ENCODE results near the gene LPCAT3.
A peak's percentile ranks its signal among the peaks of the same experiment; 100 is the strongest.

Gene LPCAT3

GRCh38 chr12:6963791-6964413, 54.4 kb downstream of the LPCAT3 start:
- H3K4me3 ChIP-seq (ENCODE audit: low read length in 2 of 2): no peak overlapping the region
- no CpG with 5 or more reads among the region's 17 CpGs for WGBS, 2 donors (ENCODE audit: extremely low coverage in 2 of 2, insufficient read length in 2 of 2, insufficient replicate concordance in 1 of 2)

GRCh38 chr12:6963016-6963731, 55.1 kb downstream of the LPCAT3 start:
- Histone ChIP-seq H3K79me1 (ENCODE audit: low read depth, low read length) (no peaks in the 10 kb centered on the region), H3K23ac (ENCODE audit: low read depth, low read length, poor library complexity) (peak overlapping the region; percentile 70), H2BK12ac (ENCODE audit: low read length) (peak overlapping the region; percentile 90), H2BK5ac (ENCODE audit: low read length) (peak overlapping the region; percentile 67), H4K8ac (ENCODE audit: low read depth, low read length) (no peak overlapping the region), H2AFZ (ENCODE audit: low read length) (peak overlapping the region; percentile 86), H3K4ac (ENCODE audit: low read length) (peak overlapping the region; percentile 77), H2BK15ac (ENCODE audit: low read length) (peak overlapping the region; percentile 98), H3K9ac (ENCODE audit: low read depth, low read length, poor library complexity) (peak overlapping the region; percentile 31), H3K36me3 (replicated peaks in 1 of 2; ENCODE audit: control insufficient read depth in 2 of 2, insufficient read depth in 2 of 2, low read length in 2 of 2) (peaks cover 22 to 41% of the 10 kb centered on the region in 2 donors), H2AK5ac (ENCODE audit: low read depth, low read length) (peak overlapping the region; percentile 98), H3K27ac (replicated peaks; ENCODE audit: low read length) (no peak overlapping the region), H3K4me1 (ENCODE audit: control insufficient read depth in 2 of 2, insufficient read depth in 1 of 2, low read depth in 1 of 2, low read length in 2 of 2) (peaks cover 15 to 23% of the 10 kb centered on the region in 2 donors), H3K18ac (ENCODE audit: low read length) (peak overlapping the region; percentile 99), H3K4me2 (ENCODE audit: insufficient read depth, low read length, poor library complexity, severe bottlenecking) (no peak overlapping the region), H3K14ac (ENCODE audit: low read length) (peak overlapping the region; percentile 60), H3K27me3 (ENCODE audit: control insufficient read depth in 3 of 3, insufficient read depth in 3 of 3, low read depth in 1 of 3, low read length in 3 of 3) (no peaks in the 10 kb centered on the region), H4K91ac (ENCODE audit: low read depth, low read length, poor library complexity) (peak overlapping the region; percentile 79), H3K4me3 (ENCODE audit: low read length in 2 of 2) (no peak overlapping the region), H2BK120ac (ENCODE audit: low read depth, low read length) (peak overlapping the region; percentile 83), H3K9me3 (replicated peaks in 1 of 2; ENCODE audit: control insufficient read depth in 2 of 2, insufficient read depth in 1 of 2, low read depth in 1 of 2, low read length in 2 of 2) (no peaks in the 10 kb centered on the region)
- DNase-seq (ENCODE audit: low spot score): no peak
- WGBS, 2 donors (ENCODE audit: extremely low coverage in 2 of 2, insufficient read length in 2 of 2, insufficient replicate concordance in 1 of 2): no CpG with 5 or more reads among the region's 32 CpGs

More at GRCh38 chr12:6963791-6964413, 54.4 kb downstream of the LPCAT3 start:
- Histone ChIP-seq H2AK5ac (ENCODE audit: low read depth, low read length) (no peak overlapping the region), H3K4me1 (ENCODE audit: control insufficient read depth in 2 of 2, insufficient read depth in 1 of 2, low read depth in 1 of 2, low read length in 2 of 2) (peaks cover 15 to 26% of the 10 kb centered on the region in 2 donors), H2AFZ (ENCODE audit: low read length) (peak overlapping the region; percentile 27), H3K9ac (ENCODE audit: low read depth, low read length, poor library complexity) (no peak overlapping the region), H3K27ac (replicated peaks; ENCODE audit: low read length) (no peak overlapping the region), H4K8ac (ENCODE audit: low read depth, low read length) (no peak overlapping the region), H3K27me3 (ENCODE audit: control insufficient read depth in 3 of 3, insufficient read depth in 3 of 3, low read depth in 1 of 3, low read length in 3 of 3) (no peaks in the 10 kb centered on the region), H4K91ac (ENCODE audit: low read depth, low read length, poor library complexity) (no peak overlapping the region), H3K4ac (ENCODE audit: low read length) (no peak overlapping the region), H2BK15ac (ENCODE audit: low read length) (no peak overlapping the region), H2BK5ac (ENCODE audit: low read length) (no peak overlapping the region), H3K9me3 (replicated peaks in 1 of 2; ENCODE audit: control insufficient read depth in 2 of 2, insufficient read depth in 1 of 2, low read depth in 1 of 2, low read length in 2 of 2) (no peaks in the 10 kb centered on the region), H3K23ac (ENCODE audit: low read depth, low read length, poor library complexity) (no peak overlapping the region), H3K36me3 (replicated peaks in 1 of 2; ENCODE audit: control insufficient read depth in 2 of 2, insufficient read depth in 2 of 2, low read length in 2 of 2) (peaks cover 29 to 48% of the 10 kb centered on the region in 2 donors), H2BK120ac (ENCODE audit: low read depth, low read length) (no peak overlapping the region), H3K79me1 (ENCODE audit: low read depth, low read length) (no peaks in the 10 kb centered on the region), H3K14ac (ENCODE audit: low read length) (peak overlapping the region; percentile 67), H3K18ac (ENCODE audit: low read length) (no peak overlapping the region), H2BK12ac (ENCODE audit: low read length) (no peak overlapping the region), H3K4me2 (ENCODE audit: insufficient read depth, low read length, poor library complexity, severe bottlenecking) (no peak overlapping the region)
- DNase-seq (ENCODE audit: low spot score): no peak

GRCh38 chr12:6962285-6963015, 55.8 kb downstream of the LPCAT3 start:
- peak overlapping the region in 1 of 2 donors; percentile 41 for H3K4me3 ChIP-seq (ENCODE audit: low read length in 2 of 2)
- peak overlapping the region; percentile 52 for H4K8ac ChIP-seq (ENCODE audit: low read depth, low read length)
- H3K27ac ChIP-seq (replicated peaks; ENCODE audit: low read length): peak overlapping the region; percentile 47
- peak overlapping the region; percentile 78 for H3K14ac ChIP-seq (ENCODE audit: low read length)
- H3K36me3 ChIP-seq (replicated peaks in 1 of 2; ENCODE audit: control insufficient read depth in 2 of 2, insufficient read depth in 2 of 2, low read length in 2 of 2): peaks cover 15 to 34% of the 10 kb centered on the region in 2 donors
- peak overlapping the region; percentile 98 for H2AK5ac ChIP-seq (ENCODE audit: low read depth, low read length)
- H3K4ac ChIP-seq (ENCODE audit: low read length): peak overlapping the region; percentile 77
- H4K91ac ChIP-seq (ENCODE audit: low read depth, low read length, poor library complexity): peak overlapping the region; percentile 79
- H2AFZ ChIP-seq (ENCODE audit: low read length): peak overlapping the region; percentile 86
- no peak for DNase-seq (ENCODE audit: low spot score)
- H3K18ac ChIP-seq (ENCODE audit: low read length): peak overlapping the region; percentile 99
- H3K23ac ChIP-seq (ENCODE audit: low read depth, low read length, poor library complexity): peak overlapping the region; percentile 70
- H3K4me2 ChIP-seq (ENCODE audit: insufficient read depth, low read length, poor library complexity, severe bottlenecking): no peak overlapping the region
- H2BK120ac ChIP-seq (ENCODE audit: low read depth, low read length): peak overlapping the region; percentile 83
- H2BK12ac ChIP-seq (ENCODE audit: low read length): peak overlapping the region; percentile 90
- peak overlapping the region; percentile 67 for H2BK5ac ChIP-seq (ENCODE audit: low read length)
- peaks cover 15 to 23% of the 10 kb centered on the region in 2 donors for H3K4me1 ChIP-seq (ENCODE audit: control insufficient read depth in 2 of 2, insufficient read depth in 1 of 2, low read depth in 1 of 2, low read length in 2 of 2)
- peak overlapping the region; percentile 98 for H2BK15ac ChIP-seq (ENCODE audit: low read length)
- no CpG with 5 or more reads among the region's 25 CpGs for WGBS, 2 donors (ENCODE audit: extremely low coverage in 2 of 2, insufficient read length in 2 of 2, insufficient replicate concordance in 1 of 2)
- H3K9me3 ChIP-seq (replicated peaks in 1 of 2; ENCODE audit: control insufficient read depth in 2 of 2, insufficient read depth in 1 of 2, low read depth in 1 of 2, low read length in 2 of 2): no peaks in the 10 kb centered on the region
- no peaks in the 10 kb centered on the region for H3K27me3 ChIP-seq (ENCODE audit: control insufficient read depth in 3 of 3, insufficient read depth in 3 of 3, low read depth in 1 of 3, low read length in 3 of 3)
- H3K79me1 ChIP-seq (ENCODE audit: low read depth, low read length): no peaks in the 10 kb centered on the region
- H3K9ac ChIP-seq (ENCODE audit: low read depth, low read length, poor library complexity): peak overlapping the region; percentile 56
